Vagina (tissue), 2 donors: ENCODE results near the gene ZNF683. TPM values are rescaled to one million over a fixed set of nuclear protein-coding genes. Genes with fewer than 3 reads are reported as not detected.

Experiments used
- DNase-seq, 2 donors: peaks; one replicate each; pipeline ENCODE4 v3.0.0-alpha.2; 2017; ENCODE audit errors: extremely low spot score in 2 of 2
- H3K27ac ChIP-seq: fragments of 200-600 bp; sonication (generic); one replicate; pipeline ENCODE4 v1.5.1; 2019
- H3K27me3 ChIP-seq: fragments of 200-600 bp; sonication (generic); one replicate; pipeline ENCODE4 v1.5.1; 2019
- H3K36me3 ChIP-seq, 2 donors: fragments of 200-600 bp; sonication (generic); one replicate each; pipeline ENCODE4 v1.5.1; 2017 to 2019
- H3K4me1 ChIP-seq: fragments of 200-600 bp; sonication (generic); one replicate; pipeline ENCODE4 v1.5.1; 2019
- H3K4me3 ChIP-seq, 2 donors: fragments of 200-600 bp; sonication (generic); 1 replicate in 1 of 2; 2 replicates in 1 of 2; pipeline ENCODE4 v1.5.1; 2016 to 2019
- H3K9me3 ChIP-seq: fragments of 200-600 bp; sonication (generic); one replicate; pipeline ENCODE4 v1.5.1; 2019
- POLR2A ChIP-seq, 2 donors: fragments of 450-650 bp; IDR thresholded peaks; one replicate each; pipeline ENCODE4 v1.6.1; 2017; ENCODE audit warnings: antibody characterized with exemption in 2 of 2, mild to moderate bottlenecking in 2 of 2, moderate library complexity in 2 of 2
- POLR2AphosphoS5 ChIP-seq, 2 donors: sonication (generic); formaldehyde crosslinking; IDR thresholded peaks; one replicate each; pipeline ENCODE4 v1.9.0; 2017; ENCODE audit warnings: antibody characterized with exemption in 2 of 2, mild to moderate bottlenecking in 2 of 2, low read depth in 1 of 2; ENCODE audit not compliant: insufficient read depth in 1 of 2
- intact Hi-C: fragments of 100-400 bp; cut with DNase I; formaldehyde crosslinking; loops from one replicate; pipeline ENCODE4 v1.15.1; 2023
- total RNA-seq: library from RNA; depleted of rRNA; stranded (reverse); fragments of >200 nt; gene quantifications from one replicate; pipeline ENCODE4 v1.2.3, GENCODE V29; 2016
- TF ChIP-seq, protein P1 (sequence below), 3 experiments: fragments of 450-650 bp in 2 of 3; fragments of 200-600 bp in 1 of 3; sonication (generic) in 1 of 3; IDR thresholded peaks; one replicate each; pipeline ENCODE4 v1.5.1; 2017 to 2019; ENCODE audit warnings: antibody characterized with exemption in 3 of 3, mild to moderate bottlenecking in 2 of 3, moderate library complexity in 2 of 3

Gene ZNF683
- total RNA-seq, 1 donor from 2014 or later = not detected

GRCh38 chr1:26399034-26399433 lies 26.5 kb upstream of the ZNF683 start:
- H3K4me1 ChIP-seq = no peaks in the 10 kb centered on the region
- TF ChIP-seq POLR2A (IDR thresholded peaks at IDR 0.05) (no peak), POLR2AphosphoS5 (IDR thresholded peaks at IDR 0.05; ENCODE audit: insufficient read depth in 1 of 2, low read depth in 1 of 2) (no peak)
- TF ChIP-seq, protein P1, sequence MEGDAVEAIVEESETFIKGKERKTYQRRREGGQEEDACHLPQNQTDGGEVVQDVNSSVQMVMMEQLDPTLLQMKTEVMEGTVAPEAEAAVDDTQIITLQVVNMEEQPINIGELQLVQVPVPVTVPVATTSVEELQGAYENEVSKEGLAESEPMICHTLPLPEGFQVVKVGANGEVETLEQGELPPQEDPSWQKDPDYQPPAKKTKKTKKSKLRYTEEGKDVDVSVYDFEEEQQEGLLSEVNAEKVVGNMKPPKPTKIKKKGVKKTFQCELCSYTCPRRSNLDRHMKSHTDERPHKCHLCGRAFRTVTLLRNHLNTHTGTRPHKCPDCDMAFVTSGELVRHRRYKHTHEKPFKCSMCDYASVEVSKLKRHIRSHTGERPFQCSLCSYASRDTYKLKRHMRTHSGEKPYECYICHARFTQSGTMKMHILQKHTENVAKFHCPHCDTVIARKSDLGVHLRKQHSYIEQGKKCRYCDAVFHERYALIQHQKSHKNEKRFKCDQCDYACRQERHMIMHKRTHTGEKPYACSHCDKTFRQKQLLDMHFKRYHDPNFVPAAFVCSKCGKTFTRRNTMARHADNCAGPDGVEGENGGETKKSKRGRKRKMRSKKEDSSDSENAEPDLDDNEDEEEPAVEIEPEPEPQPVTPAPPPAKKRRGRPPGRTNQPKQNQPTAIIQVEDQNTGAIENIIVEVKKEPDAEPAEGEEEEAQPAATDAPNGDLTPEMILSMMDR (IDR thresholded peaks at IDR 0.05) = no peak

GRCh38 chr1:26395754-26396153 lies 23.2 kb upstream of the ZNF683 start:
- Histone ChIP-seq H3K4me1 (no peaks in the 10 kb centered on the region), H3K4me3 (no peak overlapping the region), H3K36me3 (no peaks in the 10 kb centered on the region), H3K9me3 (no peaks in the 10 kb centered on the region), H3K27ac (no peak overlapping the region), H3K27me3 (no peaks in the 10 kb centered on the region)
- DNase-seq = no peak
- TF ChIP-seq POLR2A (IDR thresholded peaks at IDR 0.05) (no peak), POLR2AphosphoS5 (IDR thresholded peaks at IDR 0.05; ENCODE audit: insufficient read depth in 1 of 2, low read depth in 1 of 2) (no peak)
- TF ChIP-seq, protein P1 (IDR thresholded peaks at IDR 0.05) = no peak
- intact Hi-C loops = no loop called here

More at GRCh38 chr1:26399034-26399433, 26.5 kb upstream of the ZNF683 start:
- H3K36me3 ChIP-seq = no peaks in the 10 kb centered on the region
- no peak overlapping the region for H3K27ac ChIP-seq
- DNase-seq = no peak
- intact Hi-C loops = no loop called here
- H3K27me3 ChIP-seq = no peaks in the 10 kb centered on the region
- no peak overlapping the region for H3K4me3 ChIP-seq
- H3K9me3 ChIP-seq = no peaks in the 10 kb centered on the region

- Histone ChIP-seq H3K9me3 (no peaks in the 10 kb centered on the region), H3K27me3 (no peaks in the 10 kb centered on the region), H3K27ac (no peak overlapping the region), H3K4me3 (no peak overlapping the region), H3K36me3 (no peaks in the 10 kb centered on the region), H3K4me1 (no peaks in the 10 kb centered on the region)
- no peak for DNase-seq
- TF ChIP-seq, protein P1 (IDR thresholded peaks at IDR 0.05) = no peak
- TF ChIP-seq POLR2A (IDR thresholded peaks at IDR 0.05) (no peak), POLR2AphosphoS5 (IDR thresholded peaks at IDR 0.05; ENCODE audit: insufficient read depth in 1 of 2, low read depth in 1 of 2) (no peak)
- intact Hi-C loops = no loop called here
These were observed 18.9 kb upstream of the ZNF683 start for GRCh38 chr1:26391450-26391849.

DNA sequence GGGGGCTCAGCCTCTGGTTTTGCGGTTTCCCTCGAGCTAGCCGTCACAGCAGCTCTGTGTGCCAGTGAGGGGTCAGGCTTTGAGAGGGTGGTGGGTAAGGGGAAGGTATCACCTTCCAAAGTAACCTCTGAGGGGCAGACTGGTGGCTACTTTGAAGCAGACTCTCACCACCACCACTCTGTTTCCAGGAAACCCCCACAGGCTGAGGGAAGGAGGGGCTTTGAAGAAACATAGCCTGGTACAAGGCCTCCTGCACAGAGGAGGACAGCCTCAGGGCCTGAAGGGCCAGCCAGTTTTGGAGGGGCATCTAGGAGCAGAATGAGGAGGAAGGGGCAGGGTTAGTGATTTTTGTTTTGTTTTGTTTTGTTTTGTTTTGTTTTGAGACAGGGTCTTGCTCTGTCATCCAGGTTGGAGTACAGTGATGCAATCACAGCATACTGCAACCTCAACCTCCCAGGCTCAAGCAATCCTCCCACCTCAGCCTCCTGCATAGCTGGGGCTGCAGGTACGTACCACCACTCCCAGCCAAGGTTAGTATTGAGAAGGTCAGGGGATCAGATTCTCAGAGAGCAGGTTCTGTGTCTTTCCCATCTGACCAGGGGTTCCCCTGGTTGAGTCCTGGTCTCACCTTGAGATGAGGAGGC lies 17.2 kb upstream of the ZNF683 start:
- no peak for DNase-seq
- intact Hi-C loops = no loop called here
- Histone ChIP-seq H3K9me3 (no peaks in the 10 kb centered on the region), H3K4me3 (no peak overlapping the region), H3K36me3 (no peaks in the 10 kb centered on the region), H3K4me1 (no peaks in the 10 kb centered on the region), H3K27ac (no peak overlapping the region), H3K27me3 (no peaks in the 10 kb centered on the region)
- TF ChIP-seq POLR2A (IDR thresholded peaks at IDR 0.05) = no peak

DNA sequence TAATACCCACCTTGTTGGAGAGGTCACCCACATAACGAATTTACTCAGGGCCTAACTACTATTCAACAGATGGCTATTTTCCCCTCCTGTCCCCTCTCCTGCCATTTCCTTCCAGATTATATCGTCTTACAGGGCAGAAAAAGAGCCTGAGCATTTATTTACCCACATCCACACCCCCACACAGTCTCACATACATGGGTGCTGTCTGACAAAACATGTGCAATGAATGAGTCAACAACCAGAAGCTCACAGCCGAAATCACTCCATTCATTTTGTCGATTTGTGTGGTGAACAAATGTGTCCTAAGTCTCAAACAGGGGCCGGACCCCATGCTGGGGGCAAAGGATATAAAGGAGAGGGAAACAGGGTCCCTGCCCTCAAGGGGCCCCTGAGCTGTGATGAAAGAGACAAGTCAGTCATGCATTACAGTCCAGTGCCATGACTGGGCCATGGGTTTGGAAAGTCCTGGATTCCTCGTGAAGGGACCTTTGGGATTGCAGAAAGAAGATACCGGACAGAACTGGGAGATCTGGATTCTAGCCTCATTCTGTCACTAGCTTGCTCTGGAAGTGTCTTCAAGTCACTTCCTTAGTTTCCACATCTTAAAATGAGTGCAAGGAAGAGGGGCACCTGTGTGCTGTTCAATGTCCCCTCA lies 16.4 kb upstream of the ZNF683 start:
- no peaks in the 10 kb centered on the region for H3K9me3 ChIP-seq
- H3K4me1 ChIP-seq = no peaks in the 10 kb centered on the region
- no peak overlapping the region for H3K27ac ChIP-seq
- no peak for DNase-seq
- no peaks in the 10 kb centered on the region for H3K27me3 ChIP-seq
- intact Hi-C loops = no loop called here
- H3K4me3 ChIP-seq = no peak overlapping the region
- TF ChIP-seq POLR2AphosphoS5 (IDR thresholded peaks at IDR 0.05; ENCODE audit: insufficient read depth in 1 of 2, low read depth in 1 of 2) (no peak), POLR2A (IDR thresholded peaks at IDR 0.05) (no peak)
- TF ChIP-seq, protein P1 (IDR thresholded peaks at IDR 0.05) = no peak
- no peaks in the 10 kb centered on the region for H3K36me3 ChIP-seq
